GM19193 (cell line): ENCODE data around the gene UQCR11.

ENCODE experiments used
- POLR2A ChIP-seq: IDR thresholded peaks from 4 replicates; pipeline ENCODE4 v1.6.1; 2011; ENCODE audit not compliant: insufficient read depth, insufficient read length; ENCODE audit errors: extremely low read depth

Gene UQCR11

DNA sequence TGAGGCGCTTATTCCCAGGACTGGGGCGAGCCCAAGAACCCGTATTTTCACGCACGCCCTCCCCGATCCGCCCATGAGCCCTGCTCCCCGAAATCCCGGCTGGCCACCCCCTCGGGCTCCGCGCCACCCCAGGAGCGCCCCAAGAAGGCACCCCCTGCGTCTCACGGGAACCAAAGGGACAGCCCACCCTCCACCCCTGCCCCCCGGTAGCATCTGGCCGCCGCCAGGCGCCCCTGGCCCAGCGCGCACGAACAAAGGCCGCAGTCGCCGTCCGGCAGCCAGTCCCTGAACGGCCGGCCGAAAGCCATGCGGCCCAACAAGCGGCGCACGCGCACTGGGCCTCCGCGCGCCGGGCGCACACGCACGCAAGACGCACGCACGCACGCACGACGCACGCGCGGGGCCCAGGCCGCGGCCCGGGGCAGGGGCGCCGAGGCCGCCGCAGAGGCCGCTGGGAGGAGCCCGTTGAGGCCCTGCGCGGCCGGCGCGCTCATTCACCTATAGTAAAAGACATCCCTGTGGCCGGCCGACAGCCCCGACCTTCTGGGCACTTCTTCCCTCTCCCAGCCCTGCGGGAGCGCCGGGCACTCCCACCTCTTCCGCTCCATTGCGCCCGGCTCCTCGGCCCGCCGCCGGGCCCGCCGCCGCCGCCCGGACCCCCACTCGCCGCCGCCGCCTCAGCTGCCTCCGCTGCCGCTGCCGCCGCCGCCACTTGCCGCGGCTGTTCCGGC is 13.1 kb downstream of the UQCR11 start:
- peak; percentile 95 for TF ChIP-seq POLR2A

DNA sequence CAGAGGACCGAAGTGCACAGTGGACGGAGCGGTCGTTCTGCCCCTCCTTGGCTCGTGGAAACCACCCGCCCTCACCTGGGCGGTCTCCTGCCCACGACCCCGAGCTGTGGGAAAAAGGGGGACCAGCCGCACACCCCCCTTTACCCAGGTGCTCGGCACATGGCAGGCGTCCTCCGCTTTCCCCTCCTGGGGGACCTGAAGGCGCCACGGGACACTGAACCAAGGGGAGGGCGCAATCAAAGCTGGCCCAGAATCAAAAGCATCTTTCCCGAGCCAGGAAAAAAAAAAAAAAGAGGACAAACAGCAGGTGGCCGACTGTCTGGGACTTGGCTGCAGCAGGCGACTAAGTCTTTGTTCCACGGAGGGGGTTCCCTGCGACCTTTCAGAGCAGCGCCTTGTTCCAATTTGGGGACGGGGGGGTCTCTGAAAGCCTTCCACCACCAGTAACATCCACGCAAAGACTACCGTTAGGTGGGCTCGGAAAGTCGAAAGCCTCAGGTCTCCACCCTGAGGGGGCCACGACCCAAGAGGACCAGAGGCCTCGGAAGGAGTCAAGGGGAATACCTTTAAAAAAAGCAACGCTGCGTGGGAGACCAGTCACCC is 13.7 kb downstream of the UQCR11 start:
- TF ChIP-seq POLR2A = peak; percentile 9

DNA sequence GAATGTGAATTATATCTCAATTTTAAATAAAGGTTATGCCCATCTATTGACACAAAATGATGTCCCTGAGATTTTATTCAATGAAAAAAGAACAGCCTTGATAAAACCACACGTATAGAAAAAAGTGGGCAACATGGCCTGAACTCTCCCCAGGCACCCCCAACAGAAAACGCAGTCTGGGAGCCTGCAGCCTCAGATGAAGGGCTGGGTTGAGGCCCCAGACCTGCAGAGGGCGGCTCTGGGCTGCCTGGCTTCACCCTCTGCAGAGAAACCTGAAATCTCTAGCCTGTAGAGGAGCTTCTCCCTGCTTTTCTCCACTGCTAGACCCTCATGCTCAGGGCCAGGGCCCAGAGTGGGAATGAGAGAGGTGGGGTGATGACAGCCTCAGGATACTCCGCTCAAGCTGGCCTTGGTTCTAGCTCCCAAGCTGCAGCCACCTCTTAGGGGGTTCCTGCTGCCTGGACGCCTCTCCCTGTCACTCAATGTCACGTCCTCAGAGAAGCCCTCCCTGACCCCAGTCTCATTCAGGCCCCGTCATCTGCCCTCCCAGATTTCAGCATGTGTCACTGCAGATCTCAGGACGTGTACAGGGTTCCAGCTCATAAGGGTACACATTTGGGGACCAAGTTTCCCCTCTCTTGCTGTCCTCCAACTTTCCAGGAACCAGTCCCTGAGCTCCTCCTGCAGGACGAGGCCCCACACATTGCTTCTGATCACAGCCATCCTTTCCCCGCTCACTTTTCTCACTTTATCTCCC is 14.4 kb downstream of the UQCR11 start:
- peak; percentile 34 for TF ChIP-seq POLR2A

DNA sequence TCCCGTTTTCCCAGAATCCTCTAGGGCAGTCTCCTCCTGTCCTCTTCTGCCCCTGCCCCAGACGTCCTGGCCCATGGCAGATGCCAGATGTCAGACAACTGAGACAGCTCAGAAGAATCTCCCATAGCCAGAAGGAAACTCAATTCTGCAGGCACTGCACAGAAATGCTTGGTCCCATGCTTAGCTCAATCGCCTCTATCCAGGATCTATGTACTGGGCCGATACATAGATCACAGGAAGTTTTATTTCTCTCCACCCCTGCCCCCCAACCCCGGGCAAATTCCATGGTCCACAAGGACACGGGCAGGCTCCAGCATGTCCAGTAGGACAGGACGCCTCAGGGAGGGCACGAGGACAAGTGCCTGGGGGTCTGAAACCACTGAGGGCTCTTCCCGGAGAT is 17.4 kb downstream of the UQCR11 start:
- no peak for TF ChIP-seq POLR2A

DNA sequence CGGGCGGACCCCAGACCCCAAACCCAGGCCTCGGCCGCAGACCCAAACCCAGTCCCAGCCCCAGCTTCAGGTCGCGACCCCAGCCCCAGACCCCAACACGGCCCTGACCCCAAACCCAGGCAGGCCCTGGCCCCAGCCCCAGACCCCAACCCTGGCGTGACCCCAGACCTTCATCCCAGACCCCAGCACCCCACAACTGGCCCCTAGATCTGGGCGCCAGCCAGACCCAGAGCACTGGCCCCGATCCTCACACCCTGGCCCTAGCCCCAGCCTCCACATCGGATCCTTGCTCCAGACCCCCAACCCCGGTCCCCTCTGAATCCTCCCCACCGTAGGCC is 20.1 kb downstream of the UQCR11 start:
- no peak for TF ChIP-seq POLR2A

DNA sequence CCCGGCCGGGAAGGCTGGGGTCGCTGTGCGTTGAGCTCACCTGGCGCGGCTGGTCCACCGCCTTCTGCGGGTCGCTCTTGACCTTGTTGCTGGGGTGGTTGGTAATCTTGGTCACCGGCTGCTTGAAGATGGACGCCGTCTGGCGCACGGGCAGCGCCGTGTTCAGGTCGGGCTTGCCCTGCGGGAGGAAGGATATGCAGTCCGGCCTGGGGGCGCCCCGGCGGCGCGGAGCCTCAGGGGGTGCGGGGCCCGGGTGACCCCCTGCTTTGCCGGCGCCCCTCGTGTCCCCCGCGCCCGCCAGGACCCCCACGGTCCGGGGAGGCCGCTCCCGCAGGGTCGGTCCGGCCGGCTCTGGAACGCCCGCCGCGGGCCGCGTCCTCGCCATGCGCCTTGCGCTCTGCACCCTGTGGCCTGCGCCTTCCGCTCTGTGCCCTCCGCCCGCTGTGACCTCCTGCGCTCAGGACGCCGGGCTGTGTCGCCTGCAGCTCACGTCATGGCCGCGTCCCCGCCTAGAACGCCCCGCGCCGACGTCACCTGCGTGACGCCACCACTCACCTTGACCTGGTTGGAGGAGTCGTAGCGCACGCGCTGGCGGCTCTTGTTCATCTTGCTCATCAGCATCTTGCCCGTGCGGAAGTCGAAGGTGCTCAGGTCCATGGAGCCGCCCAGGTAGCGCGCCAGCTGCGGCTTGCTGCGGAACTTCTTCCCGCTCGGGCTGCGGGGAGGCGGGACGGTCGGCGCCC is 20.6 kb downstream of the UQCR11 start:
- TF ChIP-seq POLR2A = no peak

DNA sequence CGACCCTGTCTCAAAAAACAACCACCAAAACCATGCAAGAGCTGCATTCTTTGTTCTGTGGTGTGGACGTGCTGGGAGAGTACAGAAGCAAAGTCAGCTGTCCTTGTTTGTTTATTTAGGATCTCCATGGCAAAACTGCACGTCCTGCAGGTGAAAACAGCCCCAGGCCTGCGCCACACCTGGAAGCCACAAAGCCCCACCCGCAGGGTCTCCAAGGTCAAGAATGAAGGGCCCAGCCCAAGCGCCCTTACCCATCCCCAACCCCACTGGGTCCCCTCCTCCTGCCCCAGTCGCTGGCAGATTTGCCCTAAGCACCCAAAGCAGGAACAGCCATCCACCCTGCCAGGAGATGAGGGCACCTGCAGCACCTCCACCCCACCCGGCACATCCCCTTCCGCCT is 23.1 kb downstream of the UQCR11 start:
- TF ChIP-seq POLR2A = no peak

- TF ChIP-seq POLR2A = no peak
Observed at GRCh38 chr19:1580957-1581356, 24.3 kb downstream of the UQCR11 start.

DNA sequence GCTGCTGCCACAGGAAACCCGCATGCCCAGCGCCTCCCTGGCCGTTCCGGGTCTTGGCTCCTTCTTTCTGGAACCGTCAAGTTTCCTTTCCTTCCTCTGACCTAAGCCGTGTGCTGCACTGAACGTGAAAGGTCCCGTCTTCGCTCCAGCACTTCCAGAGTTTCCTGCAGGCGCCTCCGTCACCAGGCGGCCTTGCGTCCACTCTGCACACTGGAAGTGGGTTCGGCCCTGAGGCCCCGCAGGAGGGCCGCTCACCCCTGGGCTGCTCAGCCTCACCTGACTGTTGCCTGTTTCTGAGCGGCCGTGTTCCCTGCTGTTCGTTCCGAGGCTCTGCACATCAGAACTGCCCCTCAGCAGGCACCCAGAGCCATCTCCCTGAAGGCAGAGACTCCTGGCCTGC is 24.9 kb downstream of the UQCR11 start:
- TF ChIP-seq POLR2A = no peak

- no peak for TF ChIP-seq POLR2A
Observed at GRCh38 chr19:1579222-1579621, 26.0 kb downstream of the UQCR11 start.

GRCh38 chr19:1577929-1578618 is 27.2 kb downstream of the UQCR11 start:
- TF ChIP-seq POLR2A = no peak

DNA sequence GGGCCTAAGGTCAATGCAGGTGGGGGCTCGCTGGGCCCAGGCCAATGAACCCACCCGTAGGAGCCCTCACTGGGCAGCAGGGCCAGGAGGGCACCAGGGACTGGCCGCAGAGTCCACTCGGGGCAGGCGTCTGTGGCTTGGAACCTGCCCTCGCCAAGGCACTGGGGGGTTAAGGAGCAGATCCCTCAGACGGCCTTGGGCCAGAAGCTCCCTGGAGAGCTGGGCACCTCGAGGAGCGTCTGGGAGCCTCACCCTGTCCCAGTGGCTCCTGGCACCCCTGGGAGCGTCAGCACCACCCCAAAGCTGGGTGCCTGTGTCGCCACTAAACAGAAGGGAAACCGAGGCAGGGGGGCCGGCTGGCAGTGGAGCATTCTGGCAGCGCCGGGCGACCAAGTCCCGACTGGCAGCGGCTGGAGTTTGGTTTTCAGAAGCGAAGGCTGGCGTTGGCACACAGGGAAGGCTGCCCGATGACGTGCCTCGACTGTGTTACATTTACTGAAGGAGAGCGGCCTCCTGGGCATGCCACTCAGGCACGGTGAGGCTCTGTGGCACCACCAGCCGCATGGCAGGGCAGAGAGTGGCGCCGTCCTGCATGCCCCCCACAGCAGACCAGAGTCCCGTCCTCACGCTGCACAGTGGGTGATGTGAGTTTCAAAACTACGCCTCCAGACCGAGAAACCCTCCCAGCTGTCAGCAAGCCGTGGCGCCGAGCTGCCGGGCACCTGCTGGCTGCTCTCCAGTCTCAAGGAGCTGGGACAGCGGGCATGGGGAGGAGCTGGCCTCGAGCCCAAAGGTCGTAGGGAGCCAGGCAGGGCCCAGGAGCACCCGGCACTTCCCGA is 28.0 kb downstream of the UQCR11 start:
- no peak for TF ChIP-seq POLR2A

GRCh38 chr19:1576242-1577089 is 28.8 kb downstream of the UQCR11 start:
- TF ChIP-seq POLR2A = no peak
